C4-2B (cell line): Measurements from ENCODE around the gene LRP1B.

Experiments used
- H3K27ac ChIP-seq: fragments of 450-650 bp; 2 replicates; pipeline ENCODE4 v1.5.1; 2017
- ZFX ChIP-seq: fragments of 450-650 bp; IDR thresholded peaks from 2 replicates; pipeline ENCODE4 v1.6.1; 2017
- TF ChIP-seq, protein P1 (sequence below): fragments of 450-650 bp; conservative IDR thresholded peaks from 2 replicates; pipeline ENCODE4 v1.5.1; 2017; ENCODE audit warnings: mild to moderate bottlenecking

The LRP1B gene

DNA sequence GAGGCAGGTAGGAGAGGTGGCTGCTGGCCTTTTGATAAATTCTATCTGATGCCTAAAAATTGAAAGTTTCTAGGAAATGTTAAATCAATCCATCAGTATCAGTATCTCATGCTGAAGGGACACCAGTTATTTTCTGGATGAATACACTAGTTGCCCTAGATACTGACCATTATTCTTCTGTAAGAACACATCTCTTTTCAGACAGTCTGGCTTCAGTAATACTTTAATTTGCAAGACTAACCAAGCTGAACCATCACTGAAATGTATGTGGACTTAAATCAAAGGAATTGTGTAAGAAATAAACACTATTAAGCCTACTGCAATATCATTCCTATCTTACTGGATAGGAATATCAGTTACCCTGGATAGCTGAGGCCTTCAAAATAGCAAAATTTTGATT, 1546.3 kb downstream of the LRP1B start:
- TF ChIP-seq, protein P1, sequence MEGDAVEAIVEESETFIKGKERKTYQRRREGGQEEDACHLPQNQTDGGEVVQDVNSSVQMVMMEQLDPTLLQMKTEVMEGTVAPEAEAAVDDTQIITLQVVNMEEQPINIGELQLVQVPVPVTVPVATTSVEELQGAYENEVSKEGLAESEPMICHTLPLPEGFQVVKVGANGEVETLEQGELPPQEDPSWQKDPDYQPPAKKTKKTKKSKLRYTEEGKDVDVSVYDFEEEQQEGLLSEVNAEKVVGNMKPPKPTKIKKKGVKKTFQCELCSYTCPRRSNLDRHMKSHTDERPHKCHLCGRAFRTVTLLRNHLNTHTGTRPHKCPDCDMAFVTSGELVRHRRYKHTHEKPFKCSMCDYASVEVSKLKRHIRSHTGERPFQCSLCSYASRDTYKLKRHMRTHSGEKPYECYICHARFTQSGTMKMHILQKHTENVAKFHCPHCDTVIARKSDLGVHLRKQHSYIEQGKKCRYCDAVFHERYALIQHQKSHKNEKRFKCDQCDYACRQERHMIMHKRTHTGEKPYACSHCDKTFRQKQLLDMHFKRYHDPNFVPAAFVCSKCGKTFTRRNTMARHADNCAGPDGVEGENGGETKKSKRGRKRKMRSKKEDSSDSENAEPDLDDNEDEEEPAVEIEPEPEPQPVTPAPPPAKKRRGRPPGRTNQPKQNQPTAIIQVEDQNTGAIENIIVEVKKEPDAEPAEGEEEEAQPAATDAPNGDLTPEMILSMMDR: no peak
- no peak for TF ChIP-seq ZFX
- H3K27ac ChIP-seq: no peak overlapping the region

DNA sequence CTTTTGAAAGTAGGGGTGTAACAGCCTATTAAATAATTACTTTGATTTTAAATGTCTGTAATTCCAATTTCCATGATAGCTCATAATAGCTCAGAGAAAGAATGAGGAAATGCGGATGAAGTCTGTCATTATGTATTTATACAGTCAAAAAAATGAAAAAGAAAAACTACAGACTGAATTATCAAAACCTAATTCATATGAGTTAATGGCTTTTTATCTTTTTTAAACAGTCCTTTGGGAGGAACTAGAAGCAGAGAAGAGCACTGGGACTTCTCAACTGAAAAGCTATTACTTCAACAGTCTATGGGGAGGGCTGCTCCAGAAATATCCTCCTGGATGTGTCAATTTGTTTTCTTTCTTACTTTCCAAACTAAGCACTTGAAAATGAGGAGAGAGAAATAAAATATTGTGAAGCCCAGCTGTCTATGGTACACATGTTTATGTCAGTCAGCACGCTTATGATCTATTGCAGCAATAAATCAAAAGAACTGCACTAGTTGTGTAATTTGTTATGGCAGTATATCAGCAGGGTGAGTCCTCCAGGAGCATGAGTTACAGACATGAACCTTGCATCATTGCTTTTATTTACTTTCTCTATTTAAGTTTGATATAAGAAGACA, 1550.2 kb downstream of the LRP1B start:
- H3K27ac ChIP-seq: no peak overlapping the region
- TF ChIP-seq ZFX: no peak
- TF ChIP-seq, protein P1: no peak

- TF ChIP-seq ZFX: no peak
- TF ChIP-seq, protein P1: no peak
- no peak overlapping the region for H3K27ac ChIP-seq
Measured at GRCh38 chr2:140577453-140577852, 1553.4 kb downstream of the LRP1B start.

GRCh38 chr2:140567734-140568133, 1563.1 kb downstream of the LRP1B start:
- no peak overlapping the region for H3K27ac ChIP-seq
- TF ChIP-seq ZFX: no peak

DNA sequence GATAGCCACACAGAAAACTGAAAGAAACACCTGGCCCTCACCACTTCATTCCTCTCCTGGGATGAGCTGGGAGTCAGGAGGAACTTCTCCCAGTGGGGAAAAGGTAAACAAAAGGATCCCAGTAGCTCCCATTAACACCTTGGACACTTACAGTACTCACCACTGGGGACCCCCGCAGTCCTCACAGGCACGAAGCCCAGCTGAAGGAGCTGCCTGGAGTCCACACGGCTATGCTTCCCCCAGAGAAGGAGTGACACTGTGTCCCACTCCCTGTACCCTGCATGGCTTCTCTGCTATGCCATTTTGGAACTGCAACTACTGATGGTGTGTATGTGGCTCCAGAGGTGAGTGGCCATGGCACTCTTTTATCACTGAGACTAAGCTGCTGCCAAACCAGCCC, 1565.1 kb downstream of the LRP1B start:
- no peak overlapping the region for H3K27ac ChIP-seq
- no peak for TF ChIP-seq ZFX
- TF ChIP-seq, protein P1: no peak

GRCh38 chr2:140555701-140556100, 1575.1 kb downstream of the LRP1B start:
- no peak for TF ChIP-seq ZFX
- TF ChIP-seq, protein P1: no peak
- no peak overlapping the region for H3K27ac ChIP-seq

- no peak overlapping the region for H3K27ac ChIP-seq
- TF ChIP-seq, protein P1: no peak
Measured at GRCh38 chr2:140552634-140553033, 1578.2 kb downstream of the LRP1B start.

DNA sequence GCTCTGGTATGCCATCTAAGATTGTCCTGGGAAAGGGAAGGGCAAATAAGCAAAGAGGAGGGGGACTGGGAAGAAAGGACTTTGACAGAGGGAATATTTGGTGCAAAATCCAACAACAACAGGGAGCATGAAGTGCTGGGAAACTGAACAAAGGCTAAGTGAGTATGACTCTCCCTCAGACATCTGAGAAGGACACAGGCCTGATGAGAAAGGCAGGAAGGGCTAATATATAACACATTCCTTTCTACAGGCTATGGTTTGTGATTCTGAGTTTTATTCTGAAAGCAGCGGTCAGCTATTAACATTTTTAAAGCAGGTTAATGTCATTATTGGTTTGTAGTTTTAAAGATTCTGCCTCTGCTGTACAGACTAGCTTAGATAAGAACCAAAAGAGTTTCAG, 1579.5 kb downstream of the LRP1B start:
- H3K27ac ChIP-seq: no peak overlapping the region
- TF ChIP-seq, protein P1: no peak
- no peak for TF ChIP-seq ZFX
